ENCODE results near the gene EMC9. TPM values are rescaled to one million over a fixed set of nuclear protein-coding genes. Genes with fewer than 3 reads are reported as not detected.

EMC9 gene
- total RNA-seq, 4 donors from 2014 or later = 6.4 to 15.4 (median 10.4) TPM

- Histone ChIP-seq H3K27me3 (no peaks in the 10 kb centered on the region), H3K36me3 (peaks cover 0 to 28% of the 10 kb centered on the region in 2 donors), H3K9me3 (no peaks in the 10 kb centered on the region), H3K4me3 (peak within 1 kb of the TSS; percentile 93 to 98), H3K27ac (peak within 1 kb of the TSS; percentile 81 to 95 (median 93)), H3K4me1 (peaks cover 0 to 69% (median 25%) of the 10 kb centered on the region in 3 donors)
- 1% methylated on average over 19 of the region's 75 CpGs; no CpG with 5 or more reads in 1 of the 2 donors for WGBS, 2 donors (ENCODE audit: low coverage in 1 of 2)
- ATAC-seq = peak; percentile 98
- peak; percentile 56 for TF ChIP-seq POLR2AphosphoS5 (IDR thresholded peaks at IDR 0.05)
- peak; percentile 24 to 55 for TF ChIP-seq POLR2A (IDR thresholded peaks at IDR 0.05)
- TF ChIP-seq CTCF (IDR thresholded peaks at IDR 0.05) = peak in 2 of 4 experiments; percentile 8 to 46
- no peak for TF ChIP-seq EP300 (IDR thresholded peaks at IDR 0.05)
Observed at GRCh38 chr14:24135834-24136683, 5.3 kb downstream of the EMC9 start, which contains the start of gene PSME1. PSME1 (plus strand) TSS chr14:24136194; CDS start chr14:24136263, 69 bp downstream.

GRCh38 chr14:24135584-24135833 lies 5.9 kb downstream of the EMC9 start:
- no peak for ATAC-seq
- no peaks in the 10 kb centered on the region for H3K9me3 ChIP-seq
- peak overlapping the region; percentile 60 to 95 (median 93) for H3K27ac ChIP-seq
- peaks cover 0 to 68% (median 28%) of the 10 kb centered on the region in 3 donors for H3K4me1 ChIP-seq
- TF ChIP-seq EP300 (IDR thresholded peaks at IDR 0.05) (no peak), CTCF (IDR thresholded peaks at IDR 0.05) (no peak), POLR2A (IDR thresholded peaks at IDR 0.05) (no peak)
- H3K36me3 ChIP-seq = peaks cover 0 to 28% of the 10 kb centered on the region in 2 donors
- H3K27me3 ChIP-seq = no peaks in the 10 kb centered on the region
- H3K4me3 ChIP-seq = peak overlapping the region; percentile 93 to 98
- WGBS, 2 donors (ENCODE audit: low coverage in 1 of 2) = 0 to 5% methylated on average over 7 to 9 of the region's 9 CpGs

- H3K27ac ChIP-seq = no peak overlapping the region
- no peaks in the 10 kb centered on the region for H3K9me3 ChIP-seq
- no peaks in the 10 kb centered on the region for H3K27me3 ChIP-seq
- TF ChIP-seq POLR2A (IDR thresholded peaks at IDR 0.05) (no peak), CTCF (IDR thresholded peaks at IDR 0.05) (no peak), POLR2AphosphoS5 (IDR thresholded peaks at IDR 0.05) (no peak), EP300 (IDR thresholded peaks at IDR 0.05) (no peak)
- peaks cover 0 to 18% of the 10 kb centered on the region in 2 donors for H3K36me3 ChIP-seq
- H3K4me1 ChIP-seq = peaks cover 0 to 50% (median 14%) of the 10 kb centered on the region in 3 donors
- ATAC-seq = no peak
- no peak overlapping the region for H3K4me3 ChIP-seq
- WGBS, 2 donors (ENCODE audit: low coverage in 1 of 2) = 88 to 92% methylated on average over 1 of the region's 1 CpG
Observed at GRCh38 chr14:24133735-24134134, 7.7 kb downstream of the EMC9 start.

GRCh38 chr14:24132976-24133375 lies 8.4 kb downstream of the EMC9 start:
- no peak for ATAC-seq
- no peaks in the 10 kb centered on the region for H3K9me3 ChIP-seq
- peaks cover 0 to 43% (median 14%) of the 10 kb centered on the region in 3 donors for H3K4me1 ChIP-seq
- TF ChIP-seq POLR2AphosphoS5 (IDR thresholded peaks at IDR 0.05) = no peak
- no peak for TF ChIP-seq EP300 (IDR thresholded peaks at IDR 0.05)
- TF ChIP-seq POLR2A (IDR thresholded peaks at IDR 0.05) = no peak
- TF ChIP-seq CTCF (IDR thresholded peaks at IDR 0.05) = no peak
- WGBS, 2 donors (ENCODE audit: low coverage in 1 of 2) = 90 to 92% methylated on average over 2 of the region's 2 CpGs
- no peak overlapping the region for H3K27ac ChIP-seq
- no peaks in the 10 kb centered on the region for H3K27me3 ChIP-seq
- H3K4me3 ChIP-seq = no peak overlapping the region
- peaks cover 0 to 11% of the 10 kb centered on the region in 2 donors for H3K36me3 ChIP-seq

Data from gastroesophageal sphincter (tissue), 4 donors.